GM21390 (cell line): ENCODE results near the gene AGRN.
"Not testable (repeated sequence)": the region's sequence is repeated elsewhere in the genome, so short reads cannot be mapped to it uniquely, and the experiment has no call there.

Experiments
- ATAC-seq: cut with Tn5 transposase; IDR thresholded peaks from one replicate; pipeline ENCODE4 v1.9.1; 2021; ENCODE audit not compliant: unreplicated experiment

Gene AGRN

DNA sequence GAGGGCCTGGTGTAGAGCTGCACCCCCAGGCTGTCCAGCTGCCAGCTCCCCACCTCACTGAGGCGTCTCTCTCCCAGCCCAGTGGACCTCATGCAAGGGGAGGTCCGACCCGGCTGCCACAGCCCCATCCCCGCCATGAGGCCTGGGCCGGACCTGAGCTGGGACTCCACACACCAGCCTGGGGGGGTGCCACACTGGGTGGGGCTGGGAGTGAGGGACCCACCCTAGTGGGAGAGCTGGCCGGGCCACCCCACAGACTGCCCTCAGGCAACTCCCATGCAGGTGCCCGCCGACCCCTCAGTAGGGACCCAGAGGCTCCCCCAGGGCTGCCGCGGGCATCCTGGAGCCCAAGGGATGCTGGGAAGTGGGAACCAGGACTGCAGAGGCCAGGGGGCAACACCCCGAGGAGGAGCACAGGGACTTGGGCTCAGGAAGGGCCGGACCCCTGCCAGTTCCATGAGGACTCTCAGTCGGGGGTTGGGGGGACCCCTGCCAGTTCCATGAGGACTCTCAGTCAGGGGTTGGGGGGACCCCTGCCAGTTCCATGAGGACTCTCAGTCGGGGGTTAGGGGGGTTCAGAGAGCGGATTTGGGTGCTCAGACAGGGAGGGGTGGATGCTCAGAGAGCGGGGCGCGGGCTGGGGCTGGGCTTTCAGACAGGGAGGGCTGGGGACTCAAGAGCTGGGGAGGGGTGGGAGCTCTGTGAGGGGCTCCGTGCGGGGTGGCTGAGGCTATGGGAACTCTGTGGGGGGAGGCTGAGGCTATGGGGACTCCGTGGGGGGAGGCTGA is 55.4 kb downstream of the AGRN start:
- no peak for ATAC-seq

DNA sequence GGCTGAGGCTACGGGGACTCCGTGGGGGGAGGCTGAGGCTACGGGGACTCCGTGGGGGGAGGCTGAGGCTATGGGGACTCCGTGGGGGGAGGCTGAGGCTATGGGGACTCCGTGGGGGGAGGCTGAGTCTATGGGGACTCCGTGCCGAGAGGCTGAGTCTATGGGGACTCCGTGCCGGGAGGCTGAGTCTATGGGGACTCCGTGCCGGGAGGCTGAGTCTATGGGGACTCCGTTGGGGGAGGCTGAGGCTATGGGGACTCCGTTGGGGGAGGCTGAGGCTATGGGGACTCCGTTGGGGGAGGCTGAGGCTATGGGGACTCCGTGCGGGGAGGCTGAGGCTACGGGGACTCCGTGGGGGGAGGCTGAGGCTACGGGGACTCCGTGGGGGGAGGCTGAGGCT is 57.5 kb downstream of the AGRN start:
- not testable (repeated sequence) for ATAC-seq

GRCh38 chr1:1079408-1080121 is 59.6 kb downstream of the AGRN start:
- no peak for ATAC-seq

DNA sequence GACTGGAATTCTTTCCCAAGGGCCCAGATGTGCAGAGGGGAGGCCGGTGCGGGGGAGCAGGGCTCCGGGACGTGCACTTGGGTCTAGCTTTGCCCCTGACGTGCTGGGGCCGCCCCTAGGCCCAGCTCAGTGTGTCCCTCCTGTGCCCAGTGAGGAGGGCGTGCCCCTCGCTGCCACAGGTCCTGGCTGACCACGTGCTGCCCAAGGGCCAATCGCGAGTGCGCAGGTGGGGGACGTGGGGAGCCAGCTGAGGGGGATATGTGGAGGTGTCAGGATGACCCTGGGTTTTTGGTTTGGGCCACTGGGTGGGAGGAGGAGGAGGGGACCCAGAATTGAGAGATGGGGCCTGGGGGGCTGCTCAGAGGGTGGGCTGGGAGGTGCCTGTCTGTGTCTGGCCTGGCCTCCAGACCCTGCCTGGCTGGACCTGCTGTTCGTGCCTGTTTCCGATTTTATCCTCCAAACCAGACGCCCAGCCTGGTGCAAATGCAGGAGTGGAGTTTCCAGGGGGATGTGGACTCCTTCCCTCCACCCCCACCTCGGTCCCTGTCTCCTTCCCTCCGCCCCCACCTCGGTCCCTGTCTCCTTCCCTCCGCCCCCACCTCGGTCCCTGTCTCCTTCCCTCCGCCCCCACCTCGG is 60.3 kb downstream of the AGRN start:
- no peak for ATAC-seq

DNA sequence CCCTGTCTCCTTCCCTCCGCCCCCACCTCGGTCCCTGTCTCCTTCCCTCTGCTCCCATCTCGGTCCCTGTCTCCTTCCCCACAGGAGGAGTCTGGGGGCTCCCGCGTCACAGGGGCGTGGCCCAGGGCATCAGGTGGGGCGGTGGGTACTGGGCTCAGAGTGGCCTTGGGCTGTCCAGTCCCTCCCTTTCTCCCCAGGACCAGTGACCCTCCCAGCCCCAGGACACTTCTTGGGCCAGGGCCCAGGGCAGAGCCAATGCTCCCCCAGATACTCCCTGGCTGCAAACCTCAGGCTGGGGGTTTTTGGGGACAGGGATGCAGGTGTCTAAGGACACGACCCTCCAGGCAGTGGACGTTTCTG is 61.0 kb downstream of the AGRN start:
- ATAC-seq, result no peak

GRCh38 chr1:1081311-1082238 is 61.7 kb downstream of the AGRN start:
- no peak for ATAC-seq

GRCh38 chr1:1082239-1082775 is 62.4 kb downstream of the AGRN start:
- ATAC-seq, result no peak

DNA sequence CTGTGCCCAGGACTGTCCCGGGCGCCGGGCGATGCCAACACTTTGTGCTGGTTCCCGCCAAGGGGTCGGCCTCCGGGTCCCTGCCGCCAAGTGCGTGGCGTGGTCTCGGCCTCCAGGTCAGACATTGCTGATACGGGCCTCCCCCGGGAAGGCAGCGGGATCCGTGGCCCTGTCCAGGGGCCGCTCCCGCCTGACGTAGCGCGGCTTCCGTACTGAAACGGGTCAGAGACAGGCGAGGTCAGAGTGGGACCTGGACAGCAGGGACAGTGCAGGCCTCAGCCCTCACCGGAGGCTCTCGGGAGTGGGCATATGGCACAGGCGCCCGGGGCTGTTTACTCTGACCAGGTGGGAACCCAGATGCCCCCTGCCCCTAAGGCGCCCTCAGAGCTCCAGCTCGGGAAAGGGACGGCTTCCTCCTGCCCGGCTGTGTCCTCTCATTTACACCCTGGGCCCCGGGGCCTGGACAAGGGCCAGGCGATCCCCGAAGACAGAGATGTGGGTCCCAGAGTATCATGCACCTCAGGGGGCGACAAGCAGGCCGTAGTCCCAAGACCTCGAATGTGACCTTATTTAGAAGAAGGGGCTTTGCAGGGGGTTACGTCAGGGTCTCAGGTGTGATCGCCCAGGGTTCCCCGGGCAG is 63.0 kb downstream of the AGRN start:
- no peak for ATAC-seq

DNA sequence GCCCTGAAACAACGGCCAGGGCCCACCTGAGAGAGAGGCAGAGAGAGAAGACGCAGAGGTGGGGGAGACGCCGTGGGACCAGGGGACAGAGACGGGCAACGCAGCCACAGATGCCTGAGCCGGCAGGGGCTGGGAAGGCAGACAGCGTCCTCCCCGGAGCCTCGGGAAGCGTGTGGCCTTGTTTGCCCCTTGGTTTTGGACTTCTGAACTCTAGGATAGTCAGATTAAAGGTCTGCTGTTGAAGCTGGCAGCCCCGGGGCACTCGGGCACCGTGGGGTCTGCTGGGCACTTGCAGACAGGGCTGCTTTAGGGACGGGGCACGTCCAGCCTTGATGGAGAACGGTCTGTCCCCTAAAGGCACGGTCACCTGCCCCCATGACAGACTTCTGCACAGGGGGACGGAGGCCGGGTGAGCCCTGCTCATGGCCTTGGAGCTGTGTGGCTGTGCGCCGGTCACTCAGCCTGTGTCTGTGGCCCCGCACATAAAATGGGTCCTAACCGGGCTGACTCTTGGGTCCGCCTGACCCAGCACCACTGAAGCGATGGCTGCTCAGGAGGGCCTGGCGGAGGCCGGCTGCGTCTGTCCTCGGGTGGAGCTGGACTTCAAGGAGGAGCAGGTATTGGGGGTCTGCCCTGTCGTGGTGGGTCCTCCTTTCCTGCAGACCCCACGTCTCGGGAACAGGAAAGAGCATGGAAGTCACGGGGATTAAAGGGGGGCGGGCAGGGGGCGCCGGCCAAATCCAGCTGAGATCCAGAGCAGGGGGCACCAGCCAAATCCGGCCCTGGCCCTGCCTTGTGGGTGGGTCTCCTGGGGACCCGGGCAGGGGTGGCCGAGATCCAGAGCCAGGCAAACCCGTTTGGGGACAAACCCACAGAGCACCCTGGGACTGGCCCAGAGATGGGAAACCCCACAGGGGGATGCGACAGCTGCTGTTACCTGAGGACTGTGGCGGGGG is 63.8 kb downstream of the AGRN start:
- no peak for ATAC-seq

- ATAC-seq, result no peak
Measured at GRCh38 chr1:1084372-1085170, 64.7 kb downstream of the AGRN start.

- ATAC-seq, result no peak
Measured at GRCh38 chr1:1085171-1085841, 65.4 kb downstream of the AGRN start.

- no peak for ATAC-seq
Measured at GRCh38 chr1:1085911-1086841, 66.3 kb downstream of the AGRN start.

GRCh38 chr1:1086911-1087341 is 67.0 kb downstream of the AGRN start:
- ATAC-seq, result no peak

DNA sequence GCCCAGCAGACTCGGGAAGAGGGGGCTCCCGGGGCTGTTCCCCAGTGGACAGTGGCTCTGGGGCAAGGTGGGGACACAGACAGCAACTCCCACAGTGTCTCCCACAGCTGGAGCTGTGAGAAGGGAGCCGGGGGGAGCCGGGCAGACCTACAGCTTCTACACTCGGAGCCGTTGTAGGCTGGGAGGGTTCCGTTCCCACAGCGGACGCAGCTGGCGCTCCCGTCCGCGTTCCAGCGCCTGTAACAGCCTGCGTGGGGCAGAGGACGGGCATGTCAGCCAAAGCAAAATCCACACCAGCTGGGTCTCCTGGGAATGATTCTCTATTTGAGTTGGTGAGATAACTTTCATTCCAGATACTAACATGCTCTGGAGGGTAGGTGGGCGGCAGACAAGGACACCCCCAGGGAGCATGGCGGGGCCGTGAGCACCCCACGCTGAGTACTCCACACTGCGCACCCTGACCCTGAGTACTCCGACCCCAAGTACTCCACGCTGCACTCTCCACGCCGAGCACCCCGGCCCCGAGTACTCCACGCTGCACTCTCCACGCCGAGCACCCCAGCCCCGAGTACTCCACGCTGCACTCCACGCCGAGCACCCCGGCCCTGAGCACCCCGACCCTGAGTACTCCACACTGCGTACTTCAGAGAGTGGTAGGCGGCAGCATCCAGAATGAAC is 67.6 kb downstream of the AGRN start:
- no peak for ATAC-seq

GRCh38 chr1:1088029-1088800 is 68.3 kb downstream of the AGRN start:
- ATAC-seq, result no peak
